SK-N-SH (cell line): ENCODE data around the gene ATP6V0C.

Source experiments
- EP300 ChIP-seq, 2 experiments: IDR thresholded peaks; 2 replicates each; pipeline versions ENCODE4 v1.4.0 to v1.6.1; 2012; ENCODE audit warnings: borderline replicate concordance in 1 of 2, low read depth in 1 of 2, low read length in 1 of 2
- EZH2phosphoT487 ChIP-seq: fragments of 200-600 bp; sonication (generic); IDR thresholded peaks from 2 replicates; pipeline ENCODE4 v1.6.1; 2017; ENCODE audit warnings: low read depth, mixed run types, mild to moderate bottlenecking, antibody characterized with exemption, moderate library complexity, borderline replicate concordance
- FOSL2 ChIP-seq: IDR thresholded peaks from 2 replicates; pipeline ENCODE4 v1.4.0; 2012; ENCODE audit warnings: low read depth, mild to moderate bottlenecking, moderate library complexity, borderline replicate concordance
- FOXJ3 ChIP-seq: sonication (generic); formaldehyde crosslinking; IDR thresholded peaks from 2 replicates; pipeline ENCODE4 v1.5.1; 2020; ENCODE audit warnings: mild to moderate bottlenecking, missing genetic modification reagents
- POLR2AphosphoS5 ChIP-seq: IDR thresholded peaks from 2 replicates; pipeline ENCODE4 v1.6.1; 2012; ENCODE audit warnings: low read depth, low read length
- SIN3A ChIP-seq: IDR thresholded peaks from 2 replicates; pipeline ENCODE4 v1.6.1; 2012; ENCODE audit warnings: low read depth, mild to moderate bottlenecking, low read length, moderate library complexity, borderline replicate concordance
- TAF1 ChIP-seq: IDR thresholded peaks from 2 replicates; pipeline ENCODE4 v1.6.1; 2012; ENCODE audit warnings: low read depth, mild to moderate bottlenecking, low read length, moderate library complexity, borderline replicate concordance
- TF ChIP-seq, protein P1 (sequence below): fragments of 200-600 bp; sonication (generic); IDR thresholded peaks from 2 replicates; pipeline ENCODE4 v1.6.1; 2017; ENCODE audit warnings: antibody characterized with exemption, mild to moderate bottlenecking, moderate library complexity

DNA sequence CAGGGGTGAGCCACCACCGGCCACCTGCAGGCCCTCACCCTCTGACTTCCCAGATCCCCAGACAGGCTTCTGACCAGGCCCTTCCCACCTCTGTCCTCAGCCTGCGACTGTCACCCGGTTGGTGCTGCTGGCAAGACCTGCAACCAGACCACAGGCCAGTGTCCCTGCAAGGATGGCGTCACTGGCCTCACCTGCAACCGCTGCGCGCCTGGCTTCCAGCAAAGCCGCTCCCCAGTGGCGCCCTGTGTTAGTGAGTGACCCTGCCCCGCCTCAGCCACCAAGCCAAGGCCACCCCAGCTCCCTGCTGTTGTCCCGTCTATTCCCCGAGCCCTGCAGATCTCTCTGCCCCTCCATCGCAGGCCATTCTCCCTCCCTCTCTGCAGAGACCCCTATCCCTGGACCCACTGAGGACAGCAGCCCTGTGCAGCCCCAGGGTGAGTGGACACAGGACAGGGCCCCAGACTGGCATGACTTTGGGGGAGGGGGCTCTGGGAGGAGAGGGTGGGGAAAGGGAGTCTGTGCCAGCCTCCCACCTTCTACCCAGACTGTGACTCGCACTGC, 40.8 kb upstream of the ATP6V0C start:
- TF ChIP-seq, protein P1, sequence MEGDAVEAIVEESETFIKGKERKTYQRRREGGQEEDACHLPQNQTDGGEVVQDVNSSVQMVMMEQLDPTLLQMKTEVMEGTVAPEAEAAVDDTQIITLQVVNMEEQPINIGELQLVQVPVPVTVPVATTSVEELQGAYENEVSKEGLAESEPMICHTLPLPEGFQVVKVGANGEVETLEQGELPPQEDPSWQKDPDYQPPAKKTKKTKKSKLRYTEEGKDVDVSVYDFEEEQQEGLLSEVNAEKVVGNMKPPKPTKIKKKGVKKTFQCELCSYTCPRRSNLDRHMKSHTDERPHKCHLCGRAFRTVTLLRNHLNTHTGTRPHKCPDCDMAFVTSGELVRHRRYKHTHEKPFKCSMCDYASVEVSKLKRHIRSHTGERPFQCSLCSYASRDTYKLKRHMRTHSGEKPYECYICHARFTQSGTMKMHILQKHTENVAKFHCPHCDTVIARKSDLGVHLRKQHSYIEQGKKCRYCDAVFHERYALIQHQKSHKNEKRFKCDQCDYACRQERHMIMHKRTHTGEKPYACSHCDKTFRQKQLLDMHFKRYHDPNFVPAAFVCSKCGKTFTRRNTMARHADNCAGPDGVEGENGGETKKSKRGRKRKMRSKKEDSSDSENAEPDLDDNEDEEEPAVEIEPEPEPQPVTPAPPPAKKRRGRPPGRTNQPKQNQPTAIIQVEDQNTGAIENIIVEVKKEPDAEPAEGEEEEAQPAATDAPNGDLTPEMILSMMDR: no peak
- TF ChIP-seq TAF1 (no peak), FOSL2 (no peak), EZH2phosphoT487 (no peak), POLR2AphosphoS5 (no peak), FOXJ3 (CRISPR knock-in tag) (no peak), SIN3A (no peak), EP300 (IDR thresholded peaks at IDR 0.05; ENCODE audit: borderline replicate concordance in 1 of 2, low read depth in 1 of 2, low read length in 1 of 2) (no peak)
